Fibroblast of villous mesenchyme (primary cell): Measurements from ENCODE around the gene RASSF5. TPM values are rescaled to one million over a fixed set of nuclear protein-coding genes. Genes with fewer than 3 reads are reported as not detected.
A peak's percentile ranks its signal among the peaks of the same experiment; 100 is the strongest.

Experiments
- DNase-seq: peaks from one replicate; pipeline ENCODE4 v3.0.0-alpha.2; 2010; ENCODE audit warnings: low read depth
- H3K4me3 ChIP-seq: 2 replicates; pipeline ENCODE4 v1.5.1; 2011; ENCODE audit warnings: low read depth, mild to moderate bottlenecking, low read length
- total RNA-seq: library from RNA; depleted of rRNA; stranded (reverse); fragments of >200 nt; gene quantifications from 2 replicates; pipeline ENCODE4 v1.2.3, GENCODE V29; 2012
- TF ChIP-seq, protein P1 (sequence below): IDR thresholded peaks from 2 replicates; pipeline ENCODE4 v1.5.1; 2012; ENCODE audit warnings: low read depth, mild to moderate bottlenecking, low read length; ENCODE audit not compliant: insufficient read depth

RASSF5 gene
- total RNA-seq, 1 donor = 0.86 TPM

DNA sequence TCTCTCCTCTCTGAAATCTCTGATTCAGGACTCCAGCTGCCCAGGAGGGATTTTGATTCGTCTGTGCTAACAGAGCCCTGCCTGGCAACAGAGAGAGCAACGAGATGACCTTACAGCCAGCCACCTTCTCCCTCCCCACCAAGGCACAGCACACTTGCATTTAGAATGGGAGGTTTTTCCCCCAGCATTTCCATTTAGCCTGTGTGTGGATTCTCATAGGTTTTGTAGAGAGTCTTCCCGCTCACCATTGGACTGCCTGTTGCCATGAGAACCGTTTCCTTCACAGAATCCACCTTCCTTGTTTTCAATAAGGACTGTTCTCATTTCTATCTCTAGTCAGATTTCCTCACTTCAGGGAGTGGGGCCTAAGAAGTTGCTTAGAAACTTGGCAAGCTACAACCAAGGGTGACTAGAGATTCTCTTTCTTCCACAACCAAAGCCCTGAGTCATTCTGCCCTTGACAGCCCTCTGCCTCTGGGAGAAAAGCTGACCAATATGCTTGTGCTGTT, 42.8 kb upstream of the RASSF5 start:
- TF ChIP-seq, protein P1, sequence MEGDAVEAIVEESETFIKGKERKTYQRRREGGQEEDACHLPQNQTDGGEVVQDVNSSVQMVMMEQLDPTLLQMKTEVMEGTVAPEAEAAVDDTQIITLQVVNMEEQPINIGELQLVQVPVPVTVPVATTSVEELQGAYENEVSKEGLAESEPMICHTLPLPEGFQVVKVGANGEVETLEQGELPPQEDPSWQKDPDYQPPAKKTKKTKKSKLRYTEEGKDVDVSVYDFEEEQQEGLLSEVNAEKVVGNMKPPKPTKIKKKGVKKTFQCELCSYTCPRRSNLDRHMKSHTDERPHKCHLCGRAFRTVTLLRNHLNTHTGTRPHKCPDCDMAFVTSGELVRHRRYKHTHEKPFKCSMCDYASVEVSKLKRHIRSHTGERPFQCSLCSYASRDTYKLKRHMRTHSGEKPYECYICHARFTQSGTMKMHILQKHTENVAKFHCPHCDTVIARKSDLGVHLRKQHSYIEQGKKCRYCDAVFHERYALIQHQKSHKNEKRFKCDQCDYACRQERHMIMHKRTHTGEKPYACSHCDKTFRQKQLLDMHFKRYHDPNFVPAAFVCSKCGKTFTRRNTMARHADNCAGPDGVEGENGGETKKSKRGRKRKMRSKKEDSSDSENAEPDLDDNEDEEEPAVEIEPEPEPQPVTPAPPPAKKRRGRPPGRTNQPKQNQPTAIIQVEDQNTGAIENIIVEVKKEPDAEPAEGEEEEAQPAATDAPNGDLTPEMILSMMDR = no peak
- no peak overlapping the region for H3K4me3 ChIP-seq
- DNase-seq = peak; percentile 79

DNA sequence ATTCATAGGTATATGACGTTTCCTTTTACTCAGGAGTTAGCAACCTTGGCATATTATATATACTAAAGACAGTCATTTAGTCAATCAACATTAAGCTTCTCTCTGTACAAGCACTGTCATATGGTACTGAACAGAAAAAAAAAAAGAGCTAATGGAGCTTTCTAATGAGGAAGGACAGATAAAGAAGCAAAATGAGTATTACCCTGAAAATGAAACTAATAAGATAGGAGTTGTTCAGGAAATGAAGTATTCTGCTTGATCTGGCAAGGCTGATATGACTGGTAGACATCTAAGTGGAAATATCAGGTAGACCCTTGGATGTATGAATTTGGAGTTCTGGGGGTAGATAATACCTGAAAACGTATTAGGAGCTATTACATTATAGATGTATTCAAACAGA, 41.4 kb upstream of the RASSF5 start:
- TF ChIP-seq, protein P1 = no peak
- DNase-seq = no peak
- no peak overlapping the region for H3K4me3 ChIP-seq

DNA sequence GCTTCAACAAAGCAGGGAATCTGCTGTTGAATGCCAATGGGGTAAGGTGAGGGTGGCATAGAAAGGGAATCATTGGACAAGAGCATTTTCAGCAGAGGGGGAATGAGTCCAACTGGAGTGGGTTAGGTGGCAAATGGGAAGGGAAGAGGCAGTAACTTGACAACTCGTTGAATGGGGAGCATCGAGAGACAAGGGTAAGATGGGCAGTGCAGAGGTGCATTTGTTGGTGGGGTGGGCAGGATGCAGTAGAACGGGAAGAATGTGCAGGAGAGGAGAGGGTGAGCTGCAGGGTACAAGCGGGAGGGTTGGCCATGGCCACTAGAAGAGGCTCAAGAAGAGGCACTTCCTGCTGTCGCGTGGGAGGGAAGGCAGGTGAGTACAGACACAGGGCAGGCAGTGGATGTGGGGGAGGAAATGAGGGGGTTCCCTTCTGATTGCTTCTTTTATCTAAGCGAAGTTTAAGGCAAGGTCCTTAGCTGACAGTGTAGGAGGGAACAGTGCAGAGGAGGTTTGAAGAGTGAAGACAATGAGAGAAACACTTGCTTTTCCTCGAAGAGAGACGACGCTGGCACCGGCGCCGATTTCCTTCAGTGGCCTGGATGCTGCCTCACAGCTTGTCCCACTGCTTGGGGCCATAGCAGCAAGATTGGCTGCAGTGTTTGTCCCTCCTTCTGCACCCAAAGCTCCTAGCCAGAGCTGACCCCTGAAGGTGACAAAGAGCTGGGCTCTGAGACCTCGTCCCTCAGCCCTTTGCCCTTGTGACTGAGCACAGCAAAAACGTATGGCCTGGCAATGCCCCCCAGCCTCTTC, 40.3 kb upstream of the RASSF5 start:
- TF ChIP-seq, protein P1 = no peak
- H3K4me3 ChIP-seq = no peak overlapping the region
- DNase-seq = no peak

DNA sequence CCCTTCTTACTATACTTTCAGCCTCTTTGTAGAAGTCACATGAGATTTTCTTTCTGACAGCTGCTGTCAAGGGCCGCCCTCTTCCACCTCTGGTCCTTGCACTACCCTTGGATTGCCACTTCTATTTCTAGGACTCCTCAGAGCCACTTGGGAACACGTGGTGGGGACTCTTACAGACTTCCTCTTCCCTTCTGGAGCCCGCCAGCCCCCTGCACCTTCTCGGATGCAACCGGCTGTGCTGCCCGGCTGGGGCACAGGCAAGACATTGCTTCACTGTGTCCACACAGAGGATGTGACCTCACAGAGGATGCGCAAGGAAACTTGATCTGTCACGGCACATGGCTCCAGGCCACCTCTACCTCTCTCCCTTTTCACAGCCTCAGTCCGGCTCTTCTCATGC, 39.4 kb upstream of the RASSF5 start:
- TF ChIP-seq, protein P1 = no peak
- no peak overlapping the region for H3K4me3 ChIP-seq
- peak; percentile 29 for DNase-seq

DNA sequence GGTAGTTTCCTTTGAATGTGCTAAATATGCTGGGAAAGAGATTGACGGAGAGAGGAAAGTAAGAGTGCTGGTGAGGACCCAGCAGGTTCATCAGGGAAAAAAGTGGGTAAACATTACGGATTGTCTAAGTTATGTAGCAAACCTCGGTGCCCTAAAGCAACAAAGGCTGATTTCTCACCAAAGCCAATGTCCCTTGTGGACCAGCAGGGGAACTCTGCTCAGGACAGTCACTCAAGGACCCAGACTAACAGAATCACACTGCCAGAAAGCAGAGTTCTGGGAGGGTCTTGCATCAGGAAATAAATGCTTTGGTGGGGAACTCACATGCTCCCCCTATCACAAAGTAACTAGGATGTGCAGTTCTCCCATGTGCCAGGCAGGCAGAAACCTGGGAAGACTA, 38.8 kb upstream of the RASSF5 start:
- TF ChIP-seq, protein P1 = no peak
- DNase-seq = no peak
- H3K4me3 ChIP-seq = no peak overlapping the region

DNA sequence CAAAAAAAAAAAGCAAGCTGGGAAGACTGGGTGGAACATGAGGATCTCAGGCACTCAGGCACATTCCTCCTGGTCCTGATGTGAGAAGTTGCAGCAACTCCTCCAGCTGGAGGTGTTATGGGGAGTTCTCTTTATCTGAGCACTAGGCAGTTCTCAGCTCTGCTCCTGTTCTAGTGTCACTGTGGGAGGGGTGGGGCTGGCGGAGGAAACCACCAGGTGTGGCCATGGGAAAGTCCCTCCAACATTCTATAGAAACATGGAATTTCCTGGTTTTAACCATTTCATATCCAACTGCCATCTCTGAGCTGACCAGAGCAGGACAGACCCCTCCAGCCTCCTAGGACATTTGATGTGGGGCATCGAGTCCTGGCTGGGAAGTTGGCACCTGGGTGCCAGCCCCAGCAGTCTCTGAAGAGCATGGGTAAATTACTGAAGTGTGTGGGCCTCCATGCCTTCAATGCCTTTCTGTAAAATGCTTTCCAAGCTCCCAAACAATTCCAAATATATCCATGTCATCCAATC, 37.9 kb upstream of the RASSF5 start:
- no peak overlapping the region for H3K4me3 ChIP-seq
- TF ChIP-seq, protein P1 = no peak
- DNase-seq = no peak
